SIG-M5 treated with dmso at 0.1 percent for 504 hours (cell line): Measurements from ENCODE around the gene FTCD.

ENCODE experiments used
- DNase-seq: peaks from one replicate; lab custom pipeline; 2025; ENCODE audit not compliant: unreplicated experiment; lab: John Stamatoyannopoulos, UW

The FTCD gene

DNA sequence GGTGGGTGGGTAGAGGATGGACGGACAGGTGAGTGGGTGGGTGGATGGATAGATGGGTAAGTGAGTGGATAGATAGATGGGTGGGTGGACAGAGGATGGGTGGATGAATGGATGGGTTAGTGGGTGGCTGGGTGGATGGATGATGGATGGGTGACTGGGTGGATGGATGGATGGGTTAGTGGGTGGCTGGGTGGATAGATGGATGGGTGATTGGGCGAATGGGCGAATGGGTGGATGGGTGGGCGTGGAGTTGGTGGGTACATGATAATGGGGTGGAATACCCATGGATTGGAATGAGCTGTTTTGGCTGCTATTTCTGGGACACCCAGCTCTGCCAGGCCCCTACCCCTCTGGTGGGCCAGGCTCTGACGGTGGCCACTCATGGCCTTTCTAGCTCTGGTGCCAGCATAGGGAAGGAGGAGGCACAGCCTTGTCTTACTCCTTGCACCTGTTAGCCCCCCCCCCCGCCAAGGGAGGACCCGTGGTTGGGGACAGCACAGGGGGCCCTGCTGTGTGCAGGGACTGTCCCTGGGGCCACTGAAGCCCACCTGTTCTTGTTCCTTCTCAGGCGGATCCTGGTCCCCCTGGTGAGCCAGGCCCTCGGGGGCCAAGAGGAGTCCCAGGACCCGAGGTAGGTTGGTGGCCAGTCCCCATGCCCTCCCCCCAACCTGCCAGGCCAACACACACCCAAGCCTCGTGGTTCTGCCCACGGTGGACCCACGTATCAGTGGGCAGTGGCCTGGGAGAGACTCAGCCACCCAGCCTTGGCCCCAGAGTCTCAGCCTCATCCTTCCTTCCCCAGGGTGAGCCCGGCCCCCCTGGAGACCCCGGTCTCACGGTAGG, 31.1 kb downstream of the FTCD start:
- DNase-seq, result no peak

DNA sequence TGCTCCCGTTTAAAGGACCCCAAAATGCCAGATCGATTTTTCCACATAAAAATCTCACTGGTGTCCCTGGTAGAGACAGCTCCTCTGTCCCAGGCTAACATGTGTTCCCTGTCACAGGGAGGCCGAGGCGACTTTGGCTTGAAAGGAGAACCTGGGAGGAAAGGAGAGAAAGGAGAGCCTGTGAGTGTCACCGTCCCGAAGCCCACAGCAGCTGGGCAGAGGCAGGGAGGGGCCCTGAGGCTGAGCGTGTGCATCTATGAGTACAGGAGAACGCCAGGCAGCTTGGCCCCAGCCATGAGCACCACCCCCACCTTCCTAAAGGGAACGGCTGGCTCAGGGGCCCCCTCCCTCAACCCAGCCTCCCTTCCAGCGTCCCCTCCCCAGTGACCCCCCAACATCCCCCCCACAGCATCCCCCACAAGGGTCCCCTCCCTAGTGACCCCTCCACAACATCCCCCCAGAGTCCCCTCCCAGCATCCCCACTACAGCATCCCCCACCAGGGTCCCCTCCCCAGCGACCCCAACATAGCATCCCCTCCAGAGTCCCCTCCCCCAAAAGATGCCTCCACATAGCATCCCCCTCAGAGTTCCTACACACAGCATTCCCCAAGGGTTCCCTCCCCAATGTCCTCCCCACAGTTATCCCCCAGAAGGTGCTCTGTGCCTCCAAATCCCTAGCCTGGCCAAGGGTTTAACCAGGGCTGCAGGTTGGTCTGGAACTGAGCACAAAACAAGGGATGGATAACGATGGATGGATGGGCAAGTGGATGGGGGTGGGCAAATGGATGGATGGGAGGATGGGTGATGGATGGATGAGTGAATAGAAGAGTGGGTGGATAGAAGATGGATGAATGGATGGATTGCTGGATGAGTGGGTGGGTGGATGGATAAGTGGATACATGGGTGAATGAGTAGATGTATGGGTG, 32.4 kb downstream of the FTCD start:
- no peak for DNase-seq

DNA sequence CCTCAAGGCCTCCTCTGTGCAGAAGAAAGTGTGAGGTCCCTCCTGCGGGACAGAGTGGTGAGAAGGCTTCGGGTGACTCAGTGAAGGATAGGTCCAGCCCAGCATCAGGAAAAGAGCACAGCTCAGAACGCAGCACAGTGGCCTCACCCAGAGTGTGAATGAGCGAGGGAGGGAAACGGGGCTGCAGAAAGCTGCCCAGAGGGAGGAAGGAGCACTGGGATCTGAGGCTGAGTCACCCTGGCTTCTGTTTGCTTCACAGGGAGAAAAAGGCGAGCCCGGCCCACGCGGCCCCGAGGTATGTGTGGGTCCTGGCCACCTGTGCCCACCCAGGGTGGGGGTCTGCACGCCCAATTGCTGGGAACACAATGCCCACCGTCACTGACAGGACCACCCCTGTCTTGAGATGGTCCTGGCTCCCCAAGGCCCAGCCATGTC, 33.1 kb downstream of the FTCD start:
- DNase-seq, result no peak

DNA sequence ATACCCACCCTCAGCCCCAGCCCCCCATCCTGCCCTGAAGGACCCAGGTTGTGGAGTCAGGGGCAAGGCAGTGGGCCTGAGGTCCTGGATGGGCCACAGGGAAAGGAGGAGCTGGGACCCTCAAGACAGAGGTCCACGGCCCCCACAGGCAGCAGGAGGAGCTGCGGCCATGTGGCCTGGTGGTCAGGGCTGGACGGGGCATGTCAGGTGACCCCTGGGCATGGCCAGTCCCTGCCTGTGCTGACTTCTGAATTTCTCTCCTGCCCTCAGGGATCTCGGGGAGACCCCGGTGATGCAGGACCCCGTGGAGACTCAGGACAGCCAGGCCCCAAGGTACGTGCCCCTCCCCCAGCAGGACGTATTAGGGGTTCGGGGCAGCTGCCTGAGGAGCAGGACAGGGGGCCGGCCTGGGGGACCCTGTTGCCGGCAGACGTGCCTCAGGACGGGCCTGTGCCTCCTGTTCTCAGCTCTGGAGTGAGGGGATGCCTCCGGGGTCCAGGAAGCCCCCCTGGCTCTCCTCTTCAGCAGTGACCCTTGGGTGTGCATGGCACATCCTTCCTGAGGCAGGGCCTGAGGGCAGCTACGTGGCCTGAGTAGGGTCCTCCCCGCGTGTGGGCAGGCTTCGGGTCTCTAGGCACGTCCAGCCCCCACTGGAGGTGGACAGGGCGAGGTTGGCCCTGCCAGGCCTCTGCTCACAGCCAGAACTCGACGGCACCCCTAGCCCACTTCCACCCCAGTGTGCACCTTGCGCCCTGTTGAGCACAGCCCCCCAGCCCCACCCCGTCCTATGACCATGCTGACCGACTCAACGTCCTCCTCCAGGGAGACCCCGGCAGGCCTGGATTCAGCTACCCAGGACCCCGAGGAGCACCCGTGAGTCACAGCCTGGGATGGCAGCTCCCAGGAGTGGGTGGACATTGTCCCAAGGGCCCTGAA, 33.8 kb downstream of the FTCD start:
- DNase-seq, result no peak

DNA sequence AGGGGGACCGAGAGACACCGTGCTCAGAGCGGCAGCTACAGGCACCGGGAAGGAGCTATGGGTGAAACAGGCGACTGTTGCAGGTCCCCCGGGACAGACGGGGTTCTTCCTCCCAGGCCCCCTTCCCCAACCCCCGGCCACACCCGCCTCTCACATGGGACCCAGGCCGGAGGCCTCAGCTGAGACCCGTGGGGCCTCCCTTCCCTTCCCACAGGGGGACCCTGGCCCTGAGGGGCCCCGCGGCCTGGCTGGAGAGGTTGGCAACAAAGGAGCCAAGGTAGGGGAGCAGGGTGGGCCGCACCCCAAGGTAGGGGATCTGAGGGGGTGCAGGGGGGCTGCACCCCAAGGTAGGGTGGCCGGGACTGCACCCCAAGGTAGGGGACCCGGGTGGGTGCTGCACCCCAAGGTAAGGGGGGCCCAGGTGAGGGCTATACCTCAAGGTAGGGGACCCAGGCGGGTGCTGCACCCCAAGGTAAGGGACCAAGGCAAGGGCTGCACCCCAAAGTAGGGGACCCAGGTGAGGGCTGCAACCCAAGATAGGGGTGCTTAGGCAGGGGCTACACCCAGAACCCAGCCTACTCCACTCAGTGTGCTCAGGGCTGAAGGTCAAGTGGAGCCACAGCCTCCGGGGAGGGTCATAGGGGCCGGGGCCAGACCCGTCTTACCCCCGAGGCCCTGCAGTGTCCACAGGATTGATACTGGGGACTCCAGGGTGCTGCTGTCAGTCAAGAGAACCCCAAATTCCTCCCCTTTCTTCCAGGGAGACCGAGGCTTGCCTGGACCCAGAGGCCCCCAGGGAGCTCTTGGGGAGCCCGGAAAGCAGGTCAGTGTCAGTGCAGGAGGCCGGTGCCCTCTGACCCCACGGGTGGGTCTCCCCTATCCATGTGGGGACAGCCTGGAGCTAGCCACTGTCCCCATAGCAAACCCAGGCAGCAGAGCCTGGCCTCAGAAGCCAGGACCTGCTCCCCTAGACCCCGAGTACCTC, 34.8 kb downstream of the FTCD start:
- no peak for DNase-seq

DNA sequence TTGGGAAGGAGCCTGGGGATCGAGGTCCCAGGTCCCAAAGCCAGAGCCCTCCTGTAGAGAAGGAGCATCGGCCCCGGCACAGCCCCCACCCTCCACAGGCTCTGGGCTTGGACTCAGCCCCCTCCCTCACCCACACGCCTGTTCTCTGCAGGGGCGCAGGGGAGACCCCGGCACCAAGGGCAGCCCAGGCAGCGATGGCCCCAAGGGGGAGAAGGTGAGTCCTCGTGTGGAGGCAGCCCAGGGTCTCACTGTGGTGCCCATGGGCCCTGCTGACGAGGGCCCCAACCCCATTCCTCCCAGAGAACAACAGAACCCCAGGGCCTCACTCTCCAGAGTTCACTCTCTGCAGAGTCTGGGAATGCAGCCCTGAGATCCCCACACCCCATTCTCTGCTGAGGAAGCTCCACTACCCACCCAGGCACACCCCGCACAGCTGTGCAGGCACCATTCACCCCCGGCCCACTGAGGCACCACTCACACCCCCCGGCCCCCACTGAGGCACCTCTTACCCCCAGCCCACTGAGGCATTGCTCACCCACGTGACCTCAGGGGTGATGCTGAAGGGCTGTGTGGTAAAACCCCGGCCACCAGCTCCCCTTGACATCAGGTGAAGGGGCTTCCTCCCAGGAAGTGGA, 35.6 kb downstream of the FTCD start:
- no peak for DNase-seq

DNA sequence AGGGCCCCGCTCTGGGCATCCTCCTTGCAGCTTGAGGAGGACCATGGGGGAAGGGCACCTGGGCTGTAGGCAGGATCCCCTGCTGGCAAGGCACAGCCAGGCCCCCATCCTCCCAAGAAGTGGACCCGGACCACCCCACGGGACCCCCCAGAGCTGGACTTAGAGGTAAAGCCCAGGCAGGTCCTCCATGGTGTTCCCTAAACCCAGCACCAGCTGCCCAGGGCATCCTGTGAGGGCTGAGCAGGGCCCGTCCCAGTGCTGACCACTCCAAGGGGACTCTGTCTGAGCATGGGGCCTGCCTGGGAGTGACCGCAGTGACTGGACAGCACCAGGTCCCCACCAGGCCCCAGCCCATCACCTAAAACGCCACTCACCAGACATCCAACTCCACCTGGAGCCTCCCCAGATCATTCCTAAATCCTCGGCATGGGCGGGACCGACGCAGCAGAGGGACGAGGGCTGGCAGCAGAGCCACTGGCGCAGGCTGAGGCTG, 36.2 kb downstream of the FTCD start:
- no peak for DNase-seq

DNA sequence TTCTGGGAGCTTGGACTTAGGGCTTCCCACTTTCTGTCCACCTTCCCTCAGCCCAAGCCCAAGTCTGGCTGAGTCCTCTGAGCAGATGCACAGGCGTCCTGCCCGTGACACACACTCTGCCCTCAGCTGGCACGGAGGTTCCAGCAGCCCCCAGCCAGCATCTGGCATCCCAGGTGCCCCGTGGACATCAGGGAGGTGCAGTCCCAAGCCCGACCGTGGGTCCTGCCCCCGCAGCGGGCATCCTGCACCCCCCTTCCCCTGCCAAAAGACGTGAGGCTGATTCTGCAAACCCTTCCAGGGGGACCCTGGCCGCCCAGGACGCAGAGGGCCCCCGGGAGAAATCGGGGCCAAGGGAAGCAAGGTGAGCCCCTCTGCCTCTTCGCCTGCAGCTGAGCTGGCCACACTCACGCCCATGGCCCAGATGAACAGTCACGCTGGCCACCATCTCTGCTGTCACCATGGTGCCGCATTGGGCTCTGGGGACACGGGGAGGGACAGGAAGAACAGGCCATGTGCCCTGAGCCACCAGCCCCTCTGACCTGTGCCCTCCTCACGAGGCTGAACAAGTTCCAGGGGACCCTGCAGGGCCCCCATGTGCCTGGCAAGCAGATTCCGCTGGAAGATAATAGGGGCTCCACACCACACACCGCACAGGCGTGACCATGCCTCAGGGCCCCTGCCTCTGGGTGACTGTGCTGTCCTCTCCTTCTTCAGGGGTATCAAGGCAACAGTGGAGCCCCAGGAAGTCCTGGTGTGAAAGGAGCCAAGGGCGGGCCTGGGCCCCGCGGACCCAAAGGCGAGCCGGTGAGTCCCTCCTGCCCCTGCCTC, 36.8 kb downstream of the FTCD start:
- DNase-seq, result no peak

DNA sequence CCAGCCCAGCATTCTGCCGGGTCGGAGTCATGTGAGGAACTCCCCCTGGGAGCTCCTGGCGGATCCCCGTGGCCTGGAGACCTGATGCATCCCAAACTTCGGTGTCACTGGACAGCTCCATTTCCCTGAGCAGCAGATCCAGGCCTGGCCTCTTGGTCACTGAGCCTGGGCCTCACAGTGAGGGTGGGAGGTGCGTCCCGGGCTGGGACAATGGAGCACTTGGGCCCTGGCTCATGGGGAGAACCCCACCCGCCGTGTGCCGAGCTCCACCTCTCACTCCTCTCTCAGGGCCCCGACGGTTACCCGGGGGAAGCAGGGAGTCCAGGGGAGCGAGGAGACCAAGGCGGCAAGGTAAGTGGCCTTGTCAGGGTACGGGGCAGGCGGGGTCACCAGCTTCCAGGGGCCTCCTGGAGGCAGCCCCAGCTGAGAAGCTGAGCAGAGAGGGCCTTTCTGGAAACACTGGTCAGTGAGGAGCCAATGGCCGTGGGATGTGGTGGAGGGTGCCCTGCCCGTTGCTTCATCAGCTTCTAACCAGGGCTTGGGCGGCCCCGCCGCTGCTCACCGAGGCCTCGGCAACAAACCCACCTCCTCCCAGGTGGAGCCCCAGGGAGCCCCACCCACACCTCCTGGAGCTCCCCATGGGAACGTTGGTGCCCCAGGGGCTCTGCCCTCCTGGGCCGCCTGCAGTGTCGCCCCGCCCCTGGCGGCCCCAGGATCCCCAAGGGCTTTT, 37.6 kb downstream of the FTCD start:
- no peak for DNase-seq

DNA sequence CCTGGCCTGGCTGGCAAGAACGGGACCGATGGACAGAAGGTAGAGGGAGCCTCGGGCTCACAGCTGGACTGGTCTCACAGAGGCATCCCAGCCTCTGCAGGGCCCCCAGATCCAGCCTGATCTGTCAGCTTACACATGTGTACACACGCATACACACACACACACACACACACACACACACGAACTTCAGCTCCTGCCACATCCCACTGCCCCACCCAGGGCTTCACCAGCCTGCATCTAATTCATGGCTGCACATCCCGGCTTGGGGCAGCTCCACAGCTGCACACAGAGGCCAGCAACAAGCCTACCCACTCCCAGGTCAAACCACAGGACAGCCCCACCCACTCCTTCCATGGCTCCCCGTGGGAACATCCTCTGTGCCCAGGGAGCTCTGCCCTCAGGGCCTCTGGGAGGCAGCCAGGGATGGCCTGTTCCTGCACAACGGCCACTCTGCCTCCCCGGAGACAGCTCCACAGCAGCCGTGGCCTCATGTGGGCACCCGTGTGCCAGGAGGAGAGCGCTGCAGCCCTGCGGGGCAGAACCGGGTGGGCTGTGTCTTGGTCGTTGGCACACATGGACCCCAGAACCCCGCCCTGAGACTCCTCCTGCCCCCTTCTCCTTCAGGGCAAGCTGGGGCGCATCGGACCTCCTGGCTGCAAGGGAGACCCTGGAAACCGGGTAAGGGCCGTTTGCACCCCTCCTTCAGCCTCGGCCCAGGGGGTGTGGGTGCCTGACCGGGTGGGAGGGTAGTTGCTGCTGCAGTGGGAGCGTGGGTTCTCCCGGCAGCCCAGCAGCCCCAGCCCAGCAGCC, 38.4 kb downstream of the FTCD start:
- no peak for DNase-seq

DNA sequence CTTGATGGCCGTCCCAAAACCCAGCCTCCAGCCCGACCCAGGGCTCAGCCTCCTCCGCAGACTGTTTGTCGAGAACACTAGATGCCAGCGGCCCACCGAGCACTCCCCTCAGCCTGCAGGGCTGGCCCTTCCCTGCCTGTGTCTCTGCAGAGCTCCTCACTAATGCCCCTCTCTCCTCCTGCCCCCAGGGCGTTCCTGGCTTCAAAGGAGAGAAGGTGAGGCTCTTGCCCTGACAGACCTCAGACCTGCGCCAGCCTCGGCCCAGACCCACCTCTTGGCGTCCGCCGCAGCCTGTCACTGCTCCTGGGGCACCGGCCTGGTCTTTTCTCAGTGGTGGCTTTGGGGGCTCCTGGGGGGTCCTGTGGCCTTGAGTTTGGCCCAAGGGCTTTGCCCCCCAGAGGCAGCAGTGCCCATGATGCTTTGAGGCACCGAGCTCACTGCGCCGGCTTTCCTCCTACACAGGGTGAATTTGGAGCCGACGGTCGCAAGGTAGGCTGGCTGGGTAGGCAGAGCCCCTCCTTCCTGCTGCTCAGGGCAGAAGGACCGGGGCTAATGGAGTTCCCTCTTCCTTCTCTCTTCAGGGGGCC, 39.1 kb downstream of the FTCD start:
- DNase-seq, result no peak

DNA sequence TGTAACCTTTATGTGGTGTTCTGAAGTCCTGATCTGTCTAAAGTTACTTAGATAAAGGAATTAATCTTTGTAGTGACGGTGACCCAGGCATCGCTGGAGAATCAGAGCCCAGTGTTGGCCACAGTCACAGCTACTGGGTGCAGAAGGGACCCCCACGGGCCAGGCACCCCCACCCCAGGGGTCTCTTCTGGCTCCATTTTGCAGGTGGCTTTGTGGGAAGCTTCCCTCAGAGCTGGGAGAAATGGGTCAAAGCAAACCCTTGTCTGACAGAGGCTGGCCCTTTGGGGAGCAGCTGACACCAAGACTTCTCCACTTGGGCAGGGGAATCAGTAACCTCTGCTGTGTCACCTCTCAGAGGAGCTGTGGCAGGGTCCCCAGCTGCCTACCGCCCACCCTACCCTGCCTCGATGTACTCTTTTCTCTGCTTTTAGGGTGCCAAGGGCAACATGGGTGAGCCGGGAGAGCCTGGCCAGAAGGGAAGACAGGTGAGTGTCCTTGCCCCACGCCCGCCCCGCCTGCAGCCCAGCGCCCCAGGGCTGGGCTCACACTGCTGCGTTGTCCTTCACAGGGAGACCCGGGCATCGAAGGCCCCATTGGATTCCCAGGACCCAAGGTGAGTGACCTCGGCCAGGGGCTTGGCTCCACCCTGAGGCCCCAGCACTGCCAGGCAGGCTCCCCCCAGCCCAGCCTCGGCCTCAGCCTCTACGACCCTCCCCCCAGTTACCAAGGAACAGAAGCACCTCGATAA, 39.8 kb downstream of the FTCD start:
- DNase-seq, result no peak

DNA sequence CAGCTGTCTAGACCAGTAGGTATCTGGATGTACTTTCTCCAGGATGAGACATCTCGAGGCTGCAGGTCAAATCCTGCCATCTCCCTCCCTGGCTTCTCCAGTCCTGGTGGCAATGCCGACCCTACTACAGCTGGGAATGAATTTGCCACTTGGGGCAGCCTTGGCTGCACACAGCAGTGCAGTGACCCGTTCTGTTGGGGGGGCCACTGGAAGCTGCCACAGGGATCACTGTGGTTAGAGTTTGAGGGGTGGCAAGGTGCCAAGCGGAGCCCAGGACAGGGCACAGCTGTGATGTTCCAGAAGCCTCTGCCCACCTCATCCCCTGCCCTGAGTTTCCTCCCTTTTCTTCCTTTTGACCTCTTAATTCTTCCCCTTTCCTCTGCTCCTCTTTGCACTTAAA, 40.4 kb downstream of the FTCD start:
- DNase-seq, result no peak

DNA sequence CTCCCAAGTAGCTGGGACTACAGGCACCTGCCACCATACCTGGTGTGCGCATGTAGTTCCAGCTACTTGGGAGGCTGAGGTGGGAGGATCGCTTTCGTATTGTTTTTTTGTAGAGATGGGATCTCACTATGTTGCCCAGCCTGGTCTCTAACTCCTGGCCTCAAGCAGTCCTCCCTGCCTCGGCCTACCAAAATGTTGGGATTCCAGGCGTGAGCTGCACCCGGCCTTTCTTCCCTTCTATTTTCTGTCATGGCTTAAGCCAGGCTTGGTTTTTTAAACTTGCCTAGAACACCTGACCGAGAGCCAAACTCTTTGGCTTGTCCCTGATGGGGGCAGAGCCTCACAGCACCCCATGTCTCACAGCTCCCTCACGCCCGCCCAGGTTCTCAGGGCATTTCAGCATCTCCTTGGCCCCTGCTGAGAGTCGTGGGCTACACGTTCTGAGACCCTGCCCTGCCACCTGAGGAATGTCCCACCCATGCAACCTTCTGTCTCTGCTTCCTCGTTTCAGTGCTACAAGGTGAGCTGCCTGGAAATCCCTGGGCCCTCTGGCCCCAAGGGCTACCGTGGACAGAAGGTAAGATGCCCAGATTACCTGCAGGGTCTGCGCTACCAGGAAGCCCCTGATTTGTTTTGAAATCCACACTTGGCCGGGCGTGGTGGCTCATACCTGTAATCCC, 41.7 kb downstream of the FTCD start:
- DNase-seq, result no peak

DNA sequence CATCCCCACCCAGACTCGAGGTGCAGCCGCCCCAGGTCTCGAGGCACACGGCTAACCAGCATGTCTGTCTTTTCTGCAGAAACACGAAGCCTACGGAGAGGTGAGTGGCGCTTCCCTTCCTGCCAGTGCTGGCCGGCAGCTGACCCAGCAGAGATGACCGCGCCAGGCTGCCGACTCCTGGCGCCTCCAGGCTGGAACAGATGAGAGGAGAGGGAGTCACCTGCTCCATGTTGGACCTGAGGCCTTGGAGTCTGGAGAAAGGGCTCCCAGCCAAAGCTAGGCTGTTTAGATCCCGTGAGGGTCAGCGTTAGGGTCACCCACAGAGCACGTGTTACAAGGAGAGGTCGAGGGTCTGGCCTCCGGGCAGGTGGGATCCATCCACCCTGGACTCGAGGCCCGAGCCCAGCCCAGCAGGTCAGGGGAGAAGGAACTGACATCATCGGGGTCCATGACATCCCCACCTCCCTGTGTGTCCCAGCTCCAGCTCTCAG, 42.6 kb downstream of the FTCD start:
- no peak for DNase-seq
